Amniotic epithelial cell (primary cell): ENCODE results near the gene PHETA1.

Experiments
- DNase-seq: peaks from one replicate; pipeline ENCODE4 v3.0.0-alpha.2; 2010; ENCODE audit warnings: low read depth

The PHETA1 gene, protein sequence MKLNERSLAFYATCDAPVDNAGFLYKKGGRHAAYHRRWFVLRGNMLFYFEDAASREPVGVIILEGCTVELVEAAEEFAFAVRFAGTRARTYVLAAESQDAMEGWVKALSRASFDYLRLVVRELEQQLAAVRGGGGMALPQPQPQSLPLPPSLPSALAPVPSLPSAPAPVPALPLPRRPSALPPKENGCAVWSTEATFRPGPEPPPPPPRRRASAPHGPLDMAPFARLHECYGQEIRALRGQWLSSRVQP

DNA sequence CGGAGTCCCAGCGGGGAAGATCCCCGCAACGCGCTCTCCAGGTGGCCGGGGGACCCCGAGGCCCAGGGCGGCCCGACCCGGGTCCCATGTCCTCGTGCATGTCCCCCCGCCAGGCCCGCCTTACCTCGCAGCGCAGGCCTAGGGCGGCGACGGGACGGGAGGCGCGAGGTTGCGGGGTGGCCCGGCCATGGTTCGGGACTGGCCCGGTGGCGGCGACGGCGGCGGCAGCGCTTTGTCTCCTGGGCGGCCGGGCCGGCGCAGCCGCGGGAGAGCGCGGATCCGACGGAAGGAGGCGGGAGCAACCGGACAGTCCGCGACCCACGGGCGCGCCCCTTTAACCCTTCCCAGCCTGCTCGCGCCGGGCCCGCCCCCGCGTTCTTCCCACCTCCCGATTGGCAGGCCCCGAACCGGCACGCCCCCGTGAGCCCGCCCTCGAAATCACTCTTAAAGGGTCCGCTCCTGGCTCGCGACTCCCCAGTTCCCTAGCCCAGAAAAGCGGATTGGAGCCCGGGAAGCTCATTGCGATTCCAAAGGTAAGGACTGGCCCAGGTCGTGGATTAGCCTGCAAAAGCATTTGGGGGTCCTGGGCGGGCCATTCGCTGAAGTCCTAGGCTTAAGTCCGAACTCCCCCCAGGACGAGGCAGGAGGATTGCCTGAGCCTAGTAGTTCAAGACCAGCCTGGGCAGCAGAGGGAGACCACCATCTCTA lies at the start of gene PHETA1:
Gene PHETA1, minus strand, starts transcription at position 308 of the 708 bp plus-strand sequence. CDS start 5,668 bp downstream, outside the sequence.
- peak; percentile 84 for DNase-seq

DNA sequence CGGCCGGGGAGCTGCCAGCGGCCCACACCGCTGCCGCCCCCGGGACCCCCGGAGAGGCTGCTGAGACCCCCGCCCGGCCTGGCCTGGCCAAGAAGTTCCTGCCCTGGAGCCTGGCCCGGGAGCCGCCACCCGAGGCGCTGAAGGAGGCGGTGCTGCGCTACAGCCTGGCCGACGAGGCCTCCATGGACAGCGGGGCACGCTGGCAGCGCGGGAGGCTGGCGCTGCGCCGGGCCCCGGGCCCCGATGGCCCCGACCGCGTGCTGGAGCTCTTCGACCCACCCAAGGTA lies 49.6 kb upstream of the PHETA1 start:
- no peak for DNase-seq

DNA sequence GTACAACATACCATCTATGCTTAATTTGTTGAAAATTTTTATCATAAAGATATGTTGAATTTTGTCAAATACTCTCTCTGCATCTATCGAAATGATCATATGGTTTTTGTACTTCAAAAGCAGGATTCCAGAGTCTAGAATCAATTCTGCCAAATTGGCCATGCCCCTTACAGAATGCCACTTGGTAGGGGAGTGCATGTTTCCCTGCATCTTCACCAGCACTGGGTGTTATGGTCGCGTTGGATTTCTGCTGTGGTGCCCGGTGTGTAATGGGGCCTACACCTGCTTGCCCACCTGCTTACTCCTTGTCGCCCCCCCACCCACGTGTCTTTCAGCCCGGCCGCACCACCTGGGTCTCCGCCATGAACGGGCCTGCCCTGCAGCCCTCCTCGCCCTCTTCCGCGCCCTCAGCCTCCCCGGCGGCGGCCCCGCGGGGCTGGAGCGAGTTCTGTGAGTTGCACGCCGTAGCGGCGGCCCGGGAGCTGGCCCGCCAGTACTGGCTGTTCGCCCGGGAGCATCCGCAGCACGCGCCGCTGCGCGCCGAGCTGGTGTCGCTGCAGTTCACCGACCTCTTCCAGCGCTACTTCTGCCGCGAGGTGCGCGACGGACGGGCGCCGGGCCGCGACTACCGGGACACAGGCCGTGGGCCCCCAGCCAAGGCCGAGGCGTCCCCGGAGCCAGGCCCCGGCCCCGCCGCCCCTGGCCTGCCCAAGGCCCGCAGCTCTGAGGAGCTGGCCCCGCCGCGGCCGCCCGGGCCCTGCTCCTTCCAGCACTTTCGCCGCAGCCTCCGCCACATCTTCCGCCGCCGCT lies 49.1 kb upstream of the PHETA1 start:
- DNase-seq, result no peak

DNA sequence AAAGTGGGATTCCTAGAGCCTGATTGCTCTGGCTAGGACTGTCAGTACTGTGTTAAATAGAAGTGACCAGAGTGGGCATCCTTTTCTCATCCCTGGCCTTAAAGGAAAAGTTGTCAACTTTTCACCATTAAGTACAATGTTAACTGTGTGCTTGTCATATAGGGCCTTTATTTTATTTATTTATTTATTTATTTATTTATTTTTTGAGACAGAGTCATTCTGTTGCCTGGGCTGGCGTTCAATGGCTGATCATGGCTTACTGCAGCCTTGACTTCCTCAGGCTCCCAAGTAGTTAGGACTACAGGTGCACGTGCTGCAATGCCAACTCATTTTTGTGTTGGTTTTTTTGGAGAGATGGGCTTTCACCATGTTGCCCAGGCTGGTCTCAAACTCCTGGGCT lies 48.4 kb upstream of the PHETA1 start:
- DNase-seq, result no peak

DNA sequence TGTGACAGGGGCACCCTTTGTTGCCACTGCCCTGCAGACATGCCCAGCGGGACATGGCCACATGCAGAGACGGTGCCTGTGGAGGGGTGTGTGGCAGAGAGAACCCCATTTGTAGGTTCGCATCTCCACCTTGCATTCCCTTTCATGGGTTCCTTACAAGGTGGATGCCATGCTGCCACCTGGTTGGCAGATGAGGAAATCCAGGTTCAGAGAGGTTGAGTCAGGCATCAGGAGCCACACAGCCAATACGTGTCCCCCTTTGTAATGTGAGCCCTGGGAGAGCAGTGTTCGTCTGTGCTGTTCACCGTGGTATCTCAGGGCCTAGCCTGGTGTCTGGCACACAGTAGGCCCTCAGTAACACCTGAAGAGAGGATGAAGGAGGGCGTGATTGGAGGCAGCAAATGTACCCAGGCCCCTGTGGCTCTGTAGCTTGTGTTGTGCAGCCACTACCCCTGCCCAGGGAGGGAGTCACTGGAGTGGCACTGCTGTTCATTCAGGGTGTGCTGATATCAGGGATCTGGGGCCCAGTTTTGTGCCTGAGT lies 45.9 kb upstream of the PHETA1 start:
- no peak for DNase-seq

DNA sequence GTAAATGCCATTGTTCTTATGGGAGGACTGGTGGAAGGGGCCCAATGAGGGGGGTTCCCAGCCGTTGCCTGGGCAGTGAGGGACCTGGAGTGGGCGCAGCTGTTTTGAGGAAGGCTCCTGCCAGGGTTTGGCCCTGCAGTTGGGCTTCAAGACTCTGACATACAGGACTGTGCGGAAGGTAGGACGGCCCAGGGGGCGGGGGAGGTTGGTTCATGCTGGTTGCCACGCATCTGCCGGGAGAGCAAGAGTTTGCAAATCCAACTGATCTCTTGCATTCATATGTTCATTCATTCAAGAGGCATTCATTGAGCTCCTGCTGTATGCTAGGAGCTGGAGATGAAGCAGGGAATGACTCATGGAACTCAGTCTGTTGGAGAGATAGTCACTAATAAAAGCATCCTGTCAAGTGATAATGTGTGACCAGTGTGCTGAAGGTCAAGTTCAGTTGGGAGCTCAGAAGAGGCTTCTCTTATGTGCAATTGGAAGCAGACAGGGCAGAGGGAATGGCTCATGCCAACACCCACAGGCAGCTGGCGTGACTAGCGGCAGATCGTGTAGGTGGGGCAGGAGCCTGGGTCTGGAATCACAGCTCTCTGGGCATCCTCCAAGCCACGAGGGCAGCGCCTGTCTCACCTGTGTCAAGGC lies 44.7 kb upstream of the PHETA1 start:
- peak; percentile 64 for DNase-seq

DNA sequence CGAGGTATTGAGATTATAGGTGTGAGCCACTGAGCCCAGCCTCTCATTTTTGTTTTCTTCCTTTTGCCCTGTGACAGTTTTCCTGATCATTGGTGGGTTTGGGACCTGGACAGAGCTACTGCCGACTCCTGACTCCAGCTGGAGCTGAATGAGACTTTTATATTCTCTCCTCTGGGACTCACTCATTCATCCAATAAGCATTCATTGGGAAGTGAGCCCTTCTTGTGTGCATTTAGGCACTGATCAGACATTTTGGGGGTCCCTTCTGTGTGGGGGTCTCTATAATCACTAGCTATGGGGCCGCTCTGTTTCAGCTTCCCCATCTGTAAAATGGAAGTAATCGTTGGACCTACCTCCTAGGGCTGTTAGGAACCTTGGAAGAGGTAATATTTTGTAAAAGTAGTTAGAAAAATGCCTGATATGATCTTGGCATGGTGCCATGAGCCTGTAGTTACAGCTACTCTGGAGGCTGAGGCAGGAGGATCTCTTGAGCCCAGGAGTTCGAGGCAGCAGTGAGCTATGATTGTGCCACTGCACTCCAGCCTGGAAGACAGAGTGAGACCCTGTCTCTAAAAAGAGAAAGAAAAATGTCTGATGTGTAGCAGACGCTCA lies 44.0 kb upstream of the PHETA1 start:
- DNase-seq, result no peak

DNA sequence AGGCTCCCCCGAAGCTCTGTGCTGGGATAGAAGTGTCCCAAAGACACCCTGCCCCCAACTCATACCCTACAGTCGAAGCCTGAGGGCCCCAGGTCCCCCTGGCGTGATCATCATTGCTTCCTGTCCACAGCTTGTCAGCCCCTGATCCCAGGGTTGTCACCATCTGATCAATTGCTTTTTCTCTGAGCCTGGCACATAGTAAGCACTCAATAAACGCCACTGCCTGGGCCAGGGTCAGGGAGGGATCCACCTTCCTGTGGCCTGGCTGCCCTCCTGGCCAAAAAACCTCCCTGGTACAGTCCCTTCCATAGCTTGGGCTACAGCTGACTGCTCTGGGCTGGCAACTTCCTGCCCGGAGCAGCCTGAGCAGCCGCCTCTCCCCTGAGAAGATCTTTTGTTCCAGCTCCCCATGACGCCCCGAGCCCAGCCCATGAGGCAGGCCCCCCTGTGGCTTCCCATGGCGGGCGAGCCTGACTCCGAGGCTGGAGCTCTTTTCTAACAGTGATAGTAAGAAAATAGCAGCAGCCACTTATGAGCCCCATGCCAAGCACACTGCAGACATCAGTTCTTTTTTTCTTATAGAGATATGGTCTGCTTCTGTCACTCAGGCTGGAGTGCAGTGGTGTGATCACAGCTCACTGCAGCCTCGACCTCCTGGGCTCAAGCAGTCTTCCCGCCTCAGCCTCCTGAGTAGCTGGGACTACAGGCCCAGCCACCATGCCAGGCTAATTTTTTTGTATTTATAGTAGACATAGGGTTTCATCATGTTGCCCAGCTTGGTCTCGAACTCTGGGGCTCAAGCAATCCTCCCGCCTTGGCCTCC lies 43.3 kb upstream of the PHETA1 start:
- no peak for DNase-seq

DNA sequence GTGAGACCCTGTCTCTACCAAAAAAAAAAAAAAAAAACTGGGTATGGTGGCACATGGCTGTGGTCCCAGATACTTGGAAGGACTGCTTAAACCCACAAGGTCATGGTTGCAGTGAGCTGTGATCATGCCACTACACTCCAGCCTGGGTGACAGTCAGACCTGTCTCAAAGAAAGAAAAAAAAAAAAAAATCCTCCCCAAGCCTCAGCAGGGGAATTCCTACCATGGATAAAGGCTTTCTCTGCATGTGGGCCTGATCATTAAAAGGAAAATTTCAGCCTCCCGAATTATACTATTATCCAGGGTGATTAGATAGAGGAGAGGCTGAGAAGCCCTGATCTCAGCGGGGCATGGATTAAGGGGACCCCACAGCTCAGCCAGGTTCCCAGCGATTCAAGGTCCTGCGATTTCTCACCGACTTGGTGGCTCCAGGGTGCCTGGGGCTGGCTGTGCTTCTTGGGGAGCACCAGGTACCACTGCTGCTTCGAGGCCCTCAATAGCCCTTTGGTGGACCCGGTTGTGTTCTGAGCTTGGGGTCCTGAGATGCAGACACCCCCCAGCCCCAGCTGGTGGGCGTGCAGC lies 42.4 kb upstream of the PHETA1 start:
- DNase-seq, result no peak

DNA sequence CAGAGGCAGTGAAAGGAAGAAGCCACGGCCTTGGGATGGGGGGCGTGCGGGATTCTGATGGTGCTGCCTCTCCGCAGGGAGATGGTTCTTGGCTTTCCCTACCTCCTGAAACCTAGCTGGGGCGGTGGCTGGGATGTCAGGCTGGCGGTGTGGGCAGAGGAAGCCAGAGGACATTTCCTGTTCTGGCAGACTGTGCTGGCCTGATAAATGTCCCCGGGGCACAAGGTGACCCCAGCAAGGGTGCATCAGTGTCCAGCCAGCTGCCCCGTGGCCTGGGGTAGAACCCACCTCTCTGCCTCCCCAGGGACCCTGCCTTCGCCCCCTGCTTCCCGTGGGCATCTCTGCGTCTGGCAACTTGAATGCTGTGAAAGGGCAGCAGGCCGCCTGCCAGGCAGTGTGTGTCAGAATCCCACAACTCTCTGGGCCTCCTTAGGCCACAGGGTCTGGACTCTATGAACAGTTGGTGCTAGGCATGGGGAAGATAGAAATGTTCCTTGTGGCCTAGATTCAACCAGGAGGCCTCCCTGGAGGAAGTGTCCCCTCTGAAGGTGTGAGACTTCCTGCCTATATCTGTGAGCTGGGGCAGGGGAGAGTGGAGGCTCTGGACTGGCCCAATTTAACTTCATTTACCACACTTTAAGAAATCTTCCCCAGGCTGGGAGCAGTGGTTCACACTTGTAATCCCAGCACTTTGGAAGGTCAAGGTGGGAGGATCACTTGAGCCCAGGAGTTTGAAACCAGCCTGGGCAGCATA lies 41.7 kb upstream of the PHETA1 start:
- peak; percentile 66 for DNase-seq

DNA sequence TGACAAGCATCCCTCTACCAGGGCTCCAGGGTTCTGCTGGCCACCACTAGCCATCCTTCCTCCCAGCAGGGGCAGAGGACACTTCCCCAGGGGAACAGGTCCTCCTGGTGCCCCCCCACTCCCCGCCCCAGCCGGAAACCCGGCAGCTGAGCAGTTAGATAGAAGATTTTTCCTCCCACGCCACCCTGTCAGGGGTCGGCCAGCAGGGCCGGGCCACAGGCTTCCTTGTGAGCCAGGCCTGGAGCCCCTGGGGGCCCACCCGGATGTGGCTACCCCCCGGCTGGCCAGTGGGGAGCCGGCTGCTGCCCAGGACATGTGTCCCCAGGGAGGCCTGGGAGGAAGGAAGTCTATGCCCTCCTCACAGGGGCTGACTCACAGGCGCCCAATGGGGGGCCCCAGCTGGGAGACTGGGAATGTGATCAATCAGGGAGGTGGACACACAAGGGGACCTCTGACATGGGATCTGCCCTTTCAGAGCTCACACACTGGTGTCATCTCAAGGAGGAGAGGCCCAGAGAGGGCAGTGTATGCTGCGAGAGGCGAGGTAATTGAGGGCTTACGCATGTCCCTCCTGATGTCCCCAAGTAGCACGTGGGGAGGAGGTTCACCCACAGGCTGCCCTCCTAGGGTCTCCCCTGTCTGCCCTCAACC lies 41.0 kb upstream of the PHETA1 start:
- peak; percentile 35 for DNase-seq

DNA sequence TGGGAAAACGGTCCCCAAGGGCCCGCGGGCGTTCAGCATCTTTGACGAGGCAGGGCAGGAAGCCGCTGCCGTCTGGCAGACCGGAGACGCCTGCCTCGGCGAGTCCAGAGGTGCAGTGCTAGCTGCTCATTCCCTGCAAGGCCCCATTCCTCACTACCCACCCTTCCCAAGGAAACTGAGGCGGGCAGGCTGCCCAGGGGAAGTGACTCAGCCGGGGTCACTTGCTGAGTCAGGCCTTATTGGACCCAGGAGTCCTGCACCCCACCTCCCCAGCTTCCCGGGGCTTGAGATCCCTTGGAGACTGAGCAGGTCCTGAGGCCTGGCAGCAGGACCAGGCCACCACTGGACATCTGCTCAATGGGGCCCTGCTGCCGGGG lies 40.5 kb upstream of the PHETA1 start:
- no peak for DNase-seq

DNA sequence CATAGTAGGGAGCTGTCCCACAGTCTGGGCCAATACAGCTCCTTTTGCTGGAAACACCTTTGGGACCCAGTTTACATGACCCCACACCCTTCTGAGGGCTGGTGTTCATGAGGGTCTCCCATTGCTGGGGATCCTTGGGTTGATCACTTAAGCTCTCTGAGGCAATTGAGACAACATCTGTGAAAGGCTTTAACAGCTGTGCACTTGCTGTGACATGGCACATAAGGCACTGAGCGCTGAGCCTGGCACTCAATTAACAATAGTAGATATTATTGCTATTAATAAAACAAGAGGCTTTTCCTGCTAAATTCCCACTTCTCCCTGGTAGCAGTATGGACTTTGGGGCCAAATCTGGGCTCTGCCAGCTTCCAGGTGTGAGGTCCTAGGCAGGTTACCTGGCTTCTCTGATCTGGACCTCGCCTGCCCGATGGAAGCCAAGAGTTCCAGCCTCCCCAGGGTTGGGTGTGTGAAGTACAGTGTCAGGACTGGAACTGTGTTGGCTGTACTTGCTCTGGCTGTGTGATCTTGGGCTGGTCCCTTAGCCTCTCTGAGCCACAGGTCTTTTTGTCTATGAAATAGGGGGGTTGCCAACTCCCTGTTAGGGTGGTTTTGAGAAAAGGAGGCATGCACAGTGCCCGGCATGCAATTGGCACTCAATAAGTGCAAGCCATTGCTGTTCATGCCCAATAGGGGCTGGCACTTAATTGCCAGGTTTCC lies 39.9 kb upstream of the PHETA1 start:
- DNase-seq, result no peak

DNA sequence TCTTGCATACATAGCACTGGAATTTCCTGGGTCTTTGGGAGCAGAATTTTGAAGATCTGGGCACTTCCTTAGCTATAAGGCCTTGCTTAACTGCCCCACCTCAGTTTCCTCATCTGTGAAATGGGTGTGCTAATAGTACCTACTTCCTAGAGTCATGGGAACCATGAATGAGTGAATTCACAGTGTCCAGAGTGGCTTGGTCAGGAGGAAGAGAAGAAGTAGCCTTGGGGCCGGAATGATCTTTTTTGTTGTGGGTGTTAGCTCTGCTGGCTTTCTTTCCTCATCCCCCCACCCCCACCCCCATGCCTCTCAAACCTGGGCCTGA lies 39.2 kb upstream of the PHETA1 start:
- no peak for DNase-seq

DNA sequence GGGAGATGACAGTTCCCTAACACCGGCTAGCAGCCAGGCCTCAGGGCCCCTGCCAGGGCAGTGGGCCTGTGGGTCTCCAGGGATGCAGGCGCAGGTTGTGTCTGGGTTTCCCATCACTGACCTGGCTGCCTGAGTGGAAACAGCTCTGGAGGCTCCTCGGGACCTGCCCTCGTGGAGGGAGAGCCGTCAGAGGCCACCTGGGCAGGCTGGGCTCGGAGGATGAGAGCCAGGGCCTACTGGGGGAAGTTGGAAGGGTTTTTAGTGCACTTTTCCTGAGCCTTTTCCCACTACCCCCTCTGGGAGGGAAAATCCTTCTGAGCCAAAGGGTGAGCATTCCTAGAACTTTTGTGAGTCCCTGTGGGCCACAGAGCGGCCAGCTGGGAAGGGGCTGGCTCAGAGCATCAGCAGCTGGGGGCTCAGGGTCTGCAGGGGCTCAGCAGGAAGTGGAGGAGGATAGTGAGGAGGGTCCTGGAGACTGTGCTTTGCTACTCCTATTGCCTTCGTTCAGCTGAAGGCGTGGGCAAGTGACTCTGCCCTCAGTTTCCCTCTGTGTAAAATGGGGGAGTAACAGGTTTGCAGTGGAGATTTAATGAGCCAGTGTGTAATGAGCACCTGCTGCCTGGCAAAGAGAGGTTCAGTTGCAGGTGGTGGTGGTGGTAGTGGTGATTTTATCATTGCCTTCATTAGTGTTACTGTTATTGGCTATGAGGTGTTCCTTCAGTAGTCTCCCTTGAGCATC lies 38.7 kb upstream of the PHETA1 start:
- DNase-seq, result no peak

DNA sequence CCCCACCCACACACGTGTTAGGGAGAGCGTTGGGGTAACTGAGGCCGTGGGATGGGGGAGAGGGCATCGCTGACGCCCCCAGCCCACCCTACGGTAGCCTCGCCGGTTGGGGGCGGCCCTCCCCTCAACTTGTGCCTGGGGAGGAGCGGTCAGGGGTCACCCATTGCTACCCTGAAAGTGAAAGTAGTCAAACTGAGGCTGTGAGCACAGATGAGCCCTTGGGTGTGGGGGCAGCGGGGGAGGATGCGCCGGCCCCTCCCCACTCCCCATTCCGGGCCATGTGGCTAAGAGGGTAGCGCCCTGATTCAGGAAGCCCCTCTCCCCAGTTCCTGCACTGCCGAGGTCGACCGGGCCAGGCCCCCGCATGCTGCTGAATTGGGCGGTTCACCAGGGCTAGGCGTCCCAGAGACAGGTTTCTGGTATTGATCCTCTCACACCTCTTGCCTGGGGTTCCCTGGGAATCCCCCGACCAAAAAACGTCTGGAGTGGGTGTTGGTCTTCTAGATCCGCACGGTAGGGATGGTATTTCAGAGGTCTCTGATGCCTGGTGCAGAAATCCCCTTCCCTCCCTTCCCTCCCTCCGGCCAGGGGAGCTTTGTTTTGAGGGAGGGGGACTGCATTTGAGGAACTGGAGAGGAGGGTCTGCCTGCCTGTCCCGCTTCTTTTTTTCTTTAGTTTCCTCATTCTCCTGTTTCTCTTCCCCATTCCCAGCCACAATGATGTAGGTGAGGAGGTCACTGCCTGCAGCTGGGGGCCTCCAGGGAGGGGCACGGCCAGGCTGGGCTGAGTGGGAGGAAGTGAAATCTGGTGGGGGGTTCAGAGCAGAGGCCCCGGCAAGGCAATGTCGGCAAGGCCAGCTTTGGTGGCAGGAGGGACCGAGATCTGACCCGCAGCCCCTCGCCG lies 37.8 kb upstream of the PHETA1 start:
- no peak for DNase-seq

DNA sequence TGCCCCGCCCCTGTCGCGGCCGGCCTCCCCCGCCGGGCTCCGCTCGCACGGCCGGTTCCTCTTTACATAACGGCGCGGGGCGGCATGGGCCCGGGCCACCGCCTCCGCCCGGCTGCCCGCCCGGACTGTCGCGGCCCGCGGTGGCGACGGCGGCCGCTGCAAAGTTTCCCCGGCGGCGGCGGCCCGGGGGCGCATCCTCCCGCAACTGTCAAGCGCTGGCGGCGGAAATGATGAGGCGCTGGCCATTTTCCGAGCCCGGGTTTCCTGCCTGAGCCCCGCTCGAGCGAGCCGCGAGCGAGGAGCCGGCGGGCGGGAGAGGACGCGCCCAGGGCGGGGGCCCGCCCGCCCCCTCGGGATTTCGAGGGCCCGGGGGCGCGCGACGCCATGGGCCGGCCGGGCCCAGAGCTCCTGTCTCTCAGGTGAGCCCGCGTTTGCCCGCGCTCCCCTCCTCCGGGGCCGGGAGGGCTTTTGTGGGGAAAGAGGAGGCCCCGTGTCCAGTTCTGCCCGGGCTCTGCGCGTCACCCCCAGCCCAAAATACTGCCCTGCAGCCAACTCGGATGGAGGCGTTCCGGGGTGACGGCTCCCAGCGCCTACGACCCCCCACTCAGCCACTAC lies 37.1 kb upstream of the PHETA1 start, which contains the start of gene SH2B3:
Gene SH2B3, plus strand, starts transcription at position 65 of the 615 bp plus-strand sequence. CDS start 12,223 bp downstream, outside the sequence.
- peak; percentile 38 for DNase-seq
